Endothelial cell of umbilical vein (primary cell): Measurements from ENCODE around the gene KLF16.

Experiments
- EZH2 ChIP-seq: IDR thresholded peaks from 2 replicates; pipeline ENCODE4 v1.6.1; 2012; ENCODE audit warnings: borderline replicate concordance, low read depth, mild to moderate bottlenecking, moderate library complexity, low read length, inconsistent platforms; ENCODE audit not compliant: severe bottlenecking
- FOS ChIP-seq: IDR thresholded peaks from 2 replicates; pipeline ENCODE4 v1.6.1; 2011; ENCODE audit warnings: mild to moderate bottlenecking, low read length, moderate library complexity, borderline replicate concordance; ENCODE audit not compliant: insufficient read depth
- GATA2 ChIP-seq: IDR thresholded peaks from 2 replicates; pipeline ENCODE4 v1.7.0; 2011; ENCODE audit warnings: low read depth, mild to moderate bottlenecking, moderate library complexity, mixed read lengths, low read length; ENCODE audit not compliant: insufficient read length, insufficient read depth
- JUN ChIP-seq: IDR thresholded peaks from 2 replicates; pipeline ENCODE4 v1.6.1; 2011; ENCODE audit warnings: borderline replicate concordance, low read depth; ENCODE audit not compliant: insufficient read length, insufficient read depth
- MYC ChIP-seq: IDR thresholded peaks from one replicate; pipeline ENCODE4 v1.6.1; 2011; ENCODE audit warnings: mild to moderate bottlenecking, low read depth, low read length
- POLR2A ChIP-seq: IDR thresholded peaks from 2 replicates; pipeline ENCODE4 v1.6.1; 2012; ENCODE audit warnings: low read depth, mild to moderate bottlenecking, control low read depth, low read length
- POLR2AphosphoS5 ChIP-seq: IDR thresholded peaks from 2 replicates; pipeline ENCODE4 v1.6.1; 2012; ENCODE audit warnings: low read depth, mild to moderate bottlenecking, control low read depth, low read length, moderate library complexity; ENCODE audit not compliant: insufficient read depth
- TF ChIP-seq, protein P1 (sequence below), 2 donors: IDR thresholded peaks; 1 replicate in 1 of 2; 2 replicates in 1 of 2; pipeline ENCODE4 v1.5.1; 2011; ENCODE audit warnings: low read length in 2 of 2, mild to moderate bottlenecking in 2 of 2, moderate library complexity in 2 of 2, control low read depth in 1 of 2, inconsistent platforms in 1 of 2, low read depth in 1 of 2; ENCODE audit not compliant: insufficient read depth in 1 of 2; ENCODE audit errors: extremely low read depth in 1 of 2
- TF ChIP-seq, protein P2 (sequence below): IDR thresholded peaks from 2 replicates; pipeline ENCODE4 v1.6.1; 2011; ENCODE audit not compliant: insufficient read depth, insufficient read length

DNA sequence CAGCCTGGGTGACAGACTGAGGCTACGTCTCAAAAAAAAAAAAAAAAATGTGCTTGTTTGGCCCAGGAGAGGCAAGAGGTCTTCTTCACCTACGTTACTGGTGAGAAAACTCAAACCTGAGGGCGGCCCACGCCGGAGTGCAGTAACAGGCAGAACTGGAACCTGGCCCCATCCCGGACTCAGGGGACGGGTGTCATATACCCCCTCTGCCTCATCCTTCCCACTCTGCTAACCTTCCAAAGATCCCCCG lies 41.4 kb upstream of the KLF16 start:
- TF ChIP-seq, protein P1, sequence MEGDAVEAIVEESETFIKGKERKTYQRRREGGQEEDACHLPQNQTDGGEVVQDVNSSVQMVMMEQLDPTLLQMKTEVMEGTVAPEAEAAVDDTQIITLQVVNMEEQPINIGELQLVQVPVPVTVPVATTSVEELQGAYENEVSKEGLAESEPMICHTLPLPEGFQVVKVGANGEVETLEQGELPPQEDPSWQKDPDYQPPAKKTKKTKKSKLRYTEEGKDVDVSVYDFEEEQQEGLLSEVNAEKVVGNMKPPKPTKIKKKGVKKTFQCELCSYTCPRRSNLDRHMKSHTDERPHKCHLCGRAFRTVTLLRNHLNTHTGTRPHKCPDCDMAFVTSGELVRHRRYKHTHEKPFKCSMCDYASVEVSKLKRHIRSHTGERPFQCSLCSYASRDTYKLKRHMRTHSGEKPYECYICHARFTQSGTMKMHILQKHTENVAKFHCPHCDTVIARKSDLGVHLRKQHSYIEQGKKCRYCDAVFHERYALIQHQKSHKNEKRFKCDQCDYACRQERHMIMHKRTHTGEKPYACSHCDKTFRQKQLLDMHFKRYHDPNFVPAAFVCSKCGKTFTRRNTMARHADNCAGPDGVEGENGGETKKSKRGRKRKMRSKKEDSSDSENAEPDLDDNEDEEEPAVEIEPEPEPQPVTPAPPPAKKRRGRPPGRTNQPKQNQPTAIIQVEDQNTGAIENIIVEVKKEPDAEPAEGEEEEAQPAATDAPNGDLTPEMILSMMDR (IDR thresholded peaks at IDR 0.05; ENCODE audit: extremely low read depth in 1 of 2, insufficient read depth in 1 of 2, low read depth in 1 of 2, low read length in 2 of 2), result no peak
- TF ChIP-seq POLR2AphosphoS5 (no peak), EZH2 (no peak), POLR2A (no peak), FOS (no peak), JUN (no peak), MYC (no peak), GATA2 (no peak)
- TF ChIP-seq, protein P2, sequence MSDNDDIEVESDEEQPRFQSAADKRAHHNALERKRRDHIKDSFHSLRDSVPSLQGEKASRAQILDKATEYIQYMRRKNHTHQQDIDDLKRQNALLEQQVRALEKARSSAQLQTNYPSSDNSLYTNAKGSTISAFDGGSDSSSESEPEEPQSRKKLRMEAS, result no peak
